Measurements from ENCODE around the gene ADM5.

ADM5 gene, protein sequence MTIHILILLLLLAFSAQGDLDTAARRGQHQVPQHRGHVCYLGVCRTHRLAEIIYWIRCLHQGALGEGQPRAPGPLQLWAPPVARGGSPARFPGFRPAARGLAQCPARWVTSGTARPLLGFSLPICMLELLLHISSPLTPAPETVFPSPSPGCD

DNA sequence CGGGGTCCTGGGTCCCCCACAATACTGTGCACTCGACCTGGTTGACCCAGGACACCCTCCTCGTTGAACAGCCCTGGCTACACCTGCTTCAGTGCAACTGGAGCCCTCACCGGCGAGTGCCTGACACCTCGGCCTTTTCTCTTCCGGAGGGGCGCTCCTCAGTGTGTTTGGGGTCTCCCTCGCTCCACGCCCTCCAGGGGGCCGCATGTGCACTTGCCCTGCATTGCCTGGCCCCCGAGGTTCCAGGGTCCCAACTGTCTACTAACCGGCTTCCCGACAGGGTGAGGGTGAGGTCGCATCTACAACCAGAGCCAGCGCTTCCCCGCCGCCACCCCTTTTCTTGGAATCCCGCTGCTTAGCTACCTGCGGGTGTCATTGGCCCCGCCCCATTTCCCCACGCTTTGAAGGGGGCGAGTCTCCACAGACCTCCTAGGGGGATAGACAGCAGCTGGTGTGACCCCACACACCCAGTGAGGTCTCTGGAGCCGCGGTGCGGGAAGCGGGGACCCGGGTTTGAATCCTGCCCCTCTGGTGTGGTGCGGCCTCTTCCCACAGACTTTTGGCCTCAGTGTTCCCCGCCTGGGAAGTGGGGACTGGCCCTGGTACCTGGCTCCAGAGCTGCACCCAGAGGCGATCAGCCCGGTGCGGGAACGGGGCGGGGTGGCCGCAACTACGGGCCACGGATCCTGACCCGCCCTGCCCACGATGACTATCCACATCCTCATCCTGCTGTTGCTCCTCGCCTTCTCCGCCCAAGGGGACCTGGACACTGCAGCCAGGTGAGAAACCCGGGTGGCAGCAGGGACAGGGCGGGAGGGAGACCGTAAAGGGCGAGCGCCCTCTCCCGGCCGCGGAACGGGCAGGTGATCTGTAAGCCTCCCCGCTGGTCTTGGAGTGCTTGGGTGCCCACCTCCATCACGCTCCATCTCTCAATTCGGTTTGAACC lies at the start of gene ADM5:
Gene ADM5 (plus strand): TSS at position 462 of the 946 bp plus-strand sequence. CDS start 244 bp downstream, at position 706.
- Histone ChIP-seq H3K9me3 (ENCODE audit: low read length) (no peaks in the 10 kb centered on the region), H3K27me3 (ENCODE audit: control insufficient read depth in 1 of 2, insufficient read depth in 2 of 2, low read length in 2 of 2) (peaks cover 24 to 42% of the 10 kb centered on the region in 2 donors), H3K27ac (ENCODE audit: low read depth, low read length) (no peak within 1 kb of the TSS), H3K36me3 (ENCODE audit: insufficient read depth, low read length) (peaks cover 26% of the 10 kb centered on the region), H3K9ac (ENCODE audit: low read length) (no peak within 1 kb of the TSS), H3K4me1 (ENCODE audit: insufficient read depth, low read length) (peaks cover 20% of the 10 kb centered on the region), H3K4me3 (ENCODE audit: low read depth in 1 of 2, low read length in 2 of 2) (peak within 1 kb of the TSS; percentile 27 to 68)

DNA sequence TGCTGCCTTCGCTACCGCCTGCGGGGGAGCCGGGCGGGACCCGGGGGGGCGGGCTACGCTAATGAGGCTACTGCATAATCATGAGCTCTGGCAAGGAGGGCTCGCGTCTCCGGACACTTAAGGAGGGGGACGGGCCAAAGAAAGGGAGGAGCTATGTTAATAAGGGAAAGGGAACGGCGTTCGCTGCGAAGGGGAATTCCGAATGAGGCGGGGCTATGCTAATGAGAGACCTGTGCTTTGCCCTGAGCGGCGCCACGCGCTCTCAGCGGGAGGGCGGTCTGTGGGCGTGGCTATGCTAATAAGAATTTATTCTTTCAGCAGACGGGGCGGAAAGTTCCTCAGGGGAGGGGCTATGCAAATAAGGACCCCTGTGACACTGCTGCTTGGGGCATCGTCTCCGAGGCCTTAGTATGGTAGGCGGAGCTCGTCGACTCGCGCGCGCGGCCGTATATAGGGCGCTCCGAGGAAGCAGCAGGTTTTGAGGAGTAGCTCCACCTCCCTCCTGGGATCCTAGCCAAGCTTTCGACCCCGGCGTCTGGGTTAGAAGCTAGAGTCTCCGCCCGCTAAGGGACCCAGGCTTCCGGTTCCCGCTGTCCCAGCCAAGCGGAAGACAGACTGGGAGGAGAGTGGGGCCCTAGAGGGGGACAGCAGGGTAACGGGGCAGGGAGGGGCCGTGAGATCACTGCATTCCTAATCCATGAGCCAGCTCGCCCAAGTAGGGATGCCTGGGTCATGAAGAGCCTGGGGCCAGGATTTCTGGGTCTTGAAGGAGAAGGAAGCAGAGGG lies 49.1 kb upstream of the ADM5 start, which contains the start of gene RRAS:
Gene RRAS (minus strand): TSS at position 31 of the 786 bp plus-strand sequence. CDS start 45 bp downstream, outside the sequence.
- no peaks in the 10 kb centered on the region for H3K27me3 ChIP-seq (ENCODE audit: control insufficient read depth in 1 of 2, insufficient read depth in 2 of 2, low read length in 2 of 2)
- peak within 1 kb of the TSS; percentile 100 for H3K27ac ChIP-seq (ENCODE audit: low read depth, low read length)
- H3K9me3 ChIP-seq (ENCODE audit: low read length): no peaks in the 10 kb centered on the region
- H3K9ac ChIP-seq (ENCODE audit: low read length): peak within 1 kb of the TSS; percentile 100
- peaks cover 15% of the 10 kb centered on the region for H3K36me3 ChIP-seq (ENCODE audit: insufficient read depth, low read length)
- peaks cover 44% of the 10 kb centered on the region for H3K4me1 ChIP-seq (ENCODE audit: insufficient read depth, low read length)
- H3K4me3 ChIP-seq (ENCODE audit: low read depth in 1 of 2, low read length in 2 of 2): peak within 1 kb of the TSS; percentile 65 to 82

DNA sequence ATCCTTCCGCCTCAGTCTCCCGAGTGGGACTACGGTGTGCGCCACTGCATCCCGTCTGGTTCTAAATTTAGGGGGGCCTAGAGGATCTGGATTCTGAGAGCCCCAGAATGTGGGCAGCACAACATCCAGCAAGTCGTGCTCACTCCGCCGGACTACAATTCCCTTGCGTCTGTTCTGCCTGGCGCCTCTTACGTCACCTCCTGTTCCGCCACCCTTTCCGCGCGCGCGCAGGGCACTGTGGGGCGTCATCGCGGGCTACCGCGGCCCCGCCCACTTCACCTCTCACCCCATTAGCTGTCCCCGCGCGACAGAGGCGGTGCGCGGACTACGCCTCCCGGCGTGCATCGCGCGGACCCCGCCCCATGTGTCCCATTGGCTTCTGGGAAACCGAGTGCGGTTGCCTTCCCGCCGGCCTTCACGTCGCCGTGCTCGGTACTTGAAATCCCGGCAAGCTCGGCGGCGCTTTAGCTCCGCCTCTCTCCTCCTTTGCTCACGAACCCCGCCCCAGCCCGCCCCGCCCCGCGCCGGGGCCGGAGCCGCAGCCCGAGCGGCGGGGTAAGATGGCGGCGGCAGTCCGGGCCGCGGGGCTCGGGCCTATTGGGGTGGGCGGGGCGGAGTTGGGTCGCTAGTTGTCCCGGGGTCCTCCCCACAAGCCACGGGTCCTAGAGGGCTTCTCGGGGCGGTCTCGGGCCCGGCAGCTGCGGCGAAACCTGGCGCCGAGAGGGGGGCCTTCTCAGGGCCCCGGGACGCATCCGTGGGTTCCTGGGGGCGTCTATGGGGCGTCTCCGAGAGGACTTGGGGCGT lies 47.5 kb upstream of the ADM5 start, which contains the start of gene SCAF1:
Gene SCAF1 (plus strand): TSS at position 522 of the 804 bp plus-strand sequence. CDS start 2,818 bp downstream, outside the sequence.
- peak within 1 kb of the TSS; percentile 100 for H3K27ac ChIP-seq (ENCODE audit: low read depth, low read length)
- H3K9me3 ChIP-seq (ENCODE audit: low read length): no peaks in the 10 kb centered on the region
- H3K36me3 ChIP-seq (ENCODE audit: insufficient read depth, low read length): peaks cover 27% of the 10 kb centered on the region
- H3K27me3 ChIP-seq (ENCODE audit: control insufficient read depth in 1 of 2, insufficient read depth in 2 of 2, low read length in 2 of 2): no peaks in the 10 kb centered on the region
- H3K4me1 ChIP-seq (ENCODE audit: insufficient read depth, low read length): peaks cover 44% of the 10 kb centered on the region
- H3K4me3 ChIP-seq (ENCODE audit: low read depth in 1 of 2, low read length in 2 of 2): peak within 1 kb of the TSS; percentile 81 to 95
- peak within 1 kb of the TSS; percentile 100 for H3K9ac ChIP-seq (ENCODE audit: low read length)

DNA sequence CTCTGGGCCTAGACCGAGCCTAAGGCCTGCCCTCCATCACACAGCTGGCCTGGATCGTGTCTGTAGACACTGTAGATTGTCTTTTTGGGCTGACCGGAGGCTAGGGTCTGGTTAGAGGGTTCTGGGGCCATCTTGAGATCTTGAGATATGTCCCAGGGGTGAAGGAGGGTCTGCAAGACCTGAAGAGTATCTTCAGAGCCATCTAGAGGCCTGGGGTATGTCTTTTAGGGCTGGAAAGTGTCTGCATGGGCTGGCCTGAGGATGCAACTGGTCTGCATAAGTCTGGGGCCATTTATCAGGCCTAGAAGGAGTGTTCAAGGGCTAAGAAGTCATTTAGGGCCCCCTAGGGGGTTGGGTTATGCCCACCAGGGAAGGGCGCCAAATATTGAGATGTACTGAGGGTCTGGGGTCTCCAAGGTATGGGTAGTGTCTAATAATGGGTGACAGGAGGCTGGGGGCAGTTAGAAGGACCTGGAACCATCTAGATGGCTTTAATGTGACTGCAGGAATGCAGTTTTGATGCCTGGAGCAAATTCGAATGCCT lies 46.8 kb upstream of the ADM5 start:
- H3K4me1 ChIP-seq (ENCODE audit: insufficient read depth, low read length): peaks cover 43% of the 10 kb centered on the region
- peak overlapping the region; percentile 81 to 95 for H3K4me3 ChIP-seq (ENCODE audit: low read depth in 1 of 2, low read length in 2 of 2)
- peak overlapping the region; percentile 86 for H3K27ac ChIP-seq (ENCODE audit: low read depth, low read length)
- no peaks in the 10 kb centered on the region for H3K9me3 ChIP-seq (ENCODE audit: low read length)
- H3K36me3 ChIP-seq (ENCODE audit: insufficient read depth, low read length): peaks cover 33% of the 10 kb centered on the region
- H3K27me3 ChIP-seq (ENCODE audit: control insufficient read depth in 1 of 2, insufficient read depth in 2 of 2, low read length in 2 of 2): no peaks in the 10 kb centered on the region
- H3K9ac ChIP-seq (ENCODE audit: low read length): peak overlapping the region; percentile 97

DNA sequence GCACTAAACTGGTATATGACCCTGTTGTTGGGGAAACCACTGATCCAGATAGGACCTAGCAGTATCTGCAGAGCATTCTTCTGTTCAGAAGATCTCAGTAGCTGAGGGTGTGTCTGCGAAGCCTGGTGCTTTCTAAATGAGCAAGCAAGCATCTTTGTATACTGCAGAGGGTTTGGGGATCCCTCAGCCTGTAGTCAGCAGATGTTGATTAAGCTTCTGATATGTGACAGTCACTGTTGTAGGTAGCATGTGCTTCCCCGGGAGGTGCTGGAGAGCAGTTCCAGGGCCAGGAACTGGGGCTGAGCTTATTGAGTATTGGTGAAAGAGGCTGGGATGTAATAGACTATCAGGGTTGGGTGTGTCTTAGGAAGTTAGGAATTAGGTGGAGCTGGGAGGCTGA lies 45.9 kb upstream of the ADM5 start:
- Histone ChIP-seq H3K27me3 (ENCODE audit: control insufficient read depth in 1 of 2, insufficient read depth in 2 of 2, low read length in 2 of 2) (no peaks in the 10 kb centered on the region), H3K27ac (ENCODE audit: low read depth, low read length) (no peak overlapping the region), H3K4me3 (ENCODE audit: low read depth in 1 of 2, low read length in 2 of 2) (no peak overlapping the region), H3K4me1 (ENCODE audit: insufficient read depth, low read length) (peaks cover 34% of the 10 kb centered on the region), H3K9me3 (ENCODE audit: low read length) (no peaks in the 10 kb centered on the region), H3K36me3 (ENCODE audit: insufficient read depth, low read length) (peaks cover 37% of the 10 kb centered on the region), H3K9ac (ENCODE audit: low read length) (no peak overlapping the region)

DNA sequence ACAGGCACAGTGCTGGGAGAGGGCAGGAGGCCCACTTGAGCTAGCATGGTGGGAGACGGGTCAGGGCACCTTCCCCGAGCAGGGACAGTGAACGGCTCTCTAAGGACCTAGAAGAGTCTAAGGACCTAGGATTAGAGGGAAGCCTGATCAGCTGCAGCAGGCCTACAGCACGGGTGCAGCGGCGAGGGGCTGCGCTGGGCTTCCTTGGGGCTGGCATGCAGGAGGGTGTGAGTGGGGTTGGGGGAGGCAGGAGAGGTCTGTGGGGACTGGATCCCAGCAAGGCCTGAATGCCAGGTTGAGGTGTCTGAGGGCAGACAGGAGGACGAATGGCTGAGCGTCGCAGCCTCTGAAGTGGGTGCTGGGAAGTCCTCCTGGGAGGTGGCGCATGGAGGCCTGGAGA lies 43.8 kb upstream of the ADM5 start:
- Histone ChIP-seq H3K27me3 (ENCODE audit: control insufficient read depth in 1 of 2, insufficient read depth in 2 of 2, low read length in 2 of 2) (no peaks in the 10 kb centered on the region), H3K36me3 (ENCODE audit: insufficient read depth, low read length) (peaks cover 52% of the 10 kb centered on the region), H3K4me3 (ENCODE audit: low read depth in 1 of 2, low read length in 2 of 2) (no peak overlapping the region), H3K9ac (ENCODE audit: low read length) (no peak overlapping the region), H3K27ac (ENCODE audit: low read depth, low read length) (no peak overlapping the region), H3K9me3 (ENCODE audit: low read length) (no peaks in the 10 kb centered on the region), H3K4me1 (ENCODE audit: insufficient read depth, low read length) (peaks cover 28% of the 10 kb centered on the region)

DNA sequence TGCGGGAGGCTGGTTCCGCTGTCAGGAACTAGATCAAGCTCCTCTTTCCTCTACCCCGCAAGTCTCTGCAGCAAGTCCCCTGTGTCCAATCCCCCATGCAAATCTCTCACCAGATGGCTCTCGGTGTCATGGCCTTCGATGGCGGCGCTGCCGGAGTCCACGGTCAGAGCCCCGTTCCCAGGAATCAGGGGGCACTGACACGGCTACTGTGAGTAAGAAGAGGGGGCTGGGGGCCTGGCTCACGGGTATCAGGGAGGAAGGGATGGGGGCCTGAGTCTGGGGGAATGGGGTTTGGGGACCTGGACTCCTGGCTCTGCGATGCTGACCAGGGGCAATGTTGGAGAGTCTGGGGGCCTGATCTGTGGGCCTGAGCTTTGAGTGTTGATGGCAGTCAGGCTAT lies 43.4 kb upstream of the ADM5 start:
- Histone ChIP-seq H3K4me1 (ENCODE audit: insufficient read depth, low read length) (peaks cover 28% of the 10 kb centered on the region), H3K9ac (ENCODE audit: low read length) (no peak overlapping the region), H3K4me3 (ENCODE audit: low read depth in 1 of 2, low read length in 2 of 2) (no peak overlapping the region), H3K36me3 (ENCODE audit: insufficient read depth, low read length) (peaks cover 52% of the 10 kb centered on the region), H3K27ac (ENCODE audit: low read depth, low read length) (no peak overlapping the region), H3K9me3 (ENCODE audit: low read length) (no peaks in the 10 kb centered on the region), H3K27me3 (ENCODE audit: control insufficient read depth in 1 of 2, insufficient read depth in 2 of 2, low read length in 2 of 2) (no peaks in the 10 kb centered on the region)

DNA sequence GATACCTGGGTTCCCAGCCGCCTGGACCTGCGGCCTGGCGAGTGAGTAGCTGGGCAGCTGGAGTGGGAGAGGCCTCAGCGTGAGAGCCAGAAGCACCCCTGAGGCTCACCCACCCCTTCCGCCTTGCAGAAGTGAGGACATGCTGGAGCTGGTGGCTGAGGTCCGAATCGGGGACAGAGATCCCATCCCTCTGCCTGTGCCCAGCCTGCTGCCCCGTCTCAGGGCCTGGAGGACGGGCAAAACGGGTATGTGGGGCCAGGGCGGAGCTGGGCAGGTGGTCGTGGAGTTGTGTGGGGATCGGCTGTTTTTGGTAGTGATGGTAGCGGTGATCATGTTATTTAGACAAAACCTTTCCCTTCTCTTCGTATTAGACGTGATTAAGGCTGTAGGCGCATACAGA lies 42.8 kb upstream of the ADM5 start:
- no peaks in the 10 kb centered on the region for H3K27me3 ChIP-seq (ENCODE audit: control insufficient read depth in 1 of 2, insufficient read depth in 2 of 2, low read length in 2 of 2)
- H3K27ac ChIP-seq (ENCODE audit: low read depth, low read length): no peak overlapping the region
- no peak overlapping the region for H3K4me3 ChIP-seq (ENCODE audit: low read depth in 1 of 2, low read length in 2 of 2)
- H3K4me1 ChIP-seq (ENCODE audit: insufficient read depth, low read length): peaks cover 23% of the 10 kb centered on the region
- no peaks in the 10 kb centered on the region for H3K9me3 ChIP-seq (ENCODE audit: low read length)
- H3K9ac ChIP-seq (ENCODE audit: low read length): no peak overlapping the region
- H3K36me3 ChIP-seq (ENCODE audit: insufficient read depth, low read length): peaks cover 52% of the 10 kb centered on the region

DNA sequence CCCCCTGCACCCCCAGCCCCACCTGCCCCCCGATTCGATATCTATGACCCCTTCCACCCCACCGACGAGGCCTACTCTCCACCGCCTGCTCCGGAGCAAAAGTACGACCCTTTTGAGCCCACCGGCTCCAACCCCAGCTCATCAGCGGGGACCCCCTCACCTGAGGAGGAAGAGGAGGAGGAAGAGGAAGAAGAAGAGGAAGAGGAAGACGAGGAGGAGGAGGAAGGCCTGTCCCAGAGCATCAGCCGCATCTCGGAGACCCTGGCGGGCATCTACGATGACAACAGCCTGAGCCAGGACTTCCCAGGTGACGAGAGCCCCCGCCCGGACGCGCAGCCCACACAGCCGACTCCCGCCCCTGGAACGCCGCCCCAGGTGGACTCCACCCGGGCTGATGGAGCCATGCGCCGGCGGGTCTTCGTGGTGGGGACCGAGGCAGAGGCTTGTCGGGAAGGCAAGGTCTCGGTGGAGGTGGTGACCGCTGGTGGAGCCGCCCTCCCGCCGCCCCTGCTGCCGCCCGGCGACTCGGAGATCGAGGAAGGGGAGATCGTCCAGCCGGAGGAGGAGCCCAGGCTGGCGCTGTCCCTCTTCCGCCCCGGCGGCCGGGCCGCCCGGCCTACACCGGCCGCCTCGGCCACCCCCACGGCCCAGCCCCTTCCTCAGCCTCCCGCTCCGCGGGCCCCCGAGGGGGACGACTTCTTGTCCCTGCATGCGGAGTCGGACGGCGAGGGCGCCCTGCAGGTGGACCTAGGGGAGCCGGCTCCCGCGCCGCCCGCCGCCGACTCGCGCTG lies 38.2 kb upstream of the ADM5 start:
- Histone ChIP-seq H3K4me1 (ENCODE audit: insufficient read depth, low read length) (no peaks in the 10 kb centered on the region), H3K9me3 (ENCODE audit: low read length) (no peaks in the 10 kb centered on the region), H3K4me3 (ENCODE audit: low read depth in 1 of 2, low read length in 2 of 2) (no peak overlapping the region), H3K27me3 (ENCODE audit: control insufficient read depth in 1 of 2, insufficient read depth in 2 of 2, low read length in 2 of 2) (no peaks in the 10 kb centered on the region), H3K9ac (ENCODE audit: low read length) (no peak overlapping the region), H3K27ac (ENCODE audit: low read depth, low read length) (no peak overlapping the region), H3K36me3 (ENCODE audit: insufficient read depth, low read length) (peaks cover 57% of the 10 kb centered on the region)
